ENCODE results near the gene LRRC10. TPM values are rescaled to one million over a fixed set of nuclear protein-coding genes. Genes with fewer than 3 reads are reported as not detected.

LRRC10 gene
- total and polyA plus RNA-seq, 5 donors, result 3.2 to 22.2 (median 21.1) TPM

DNA sequence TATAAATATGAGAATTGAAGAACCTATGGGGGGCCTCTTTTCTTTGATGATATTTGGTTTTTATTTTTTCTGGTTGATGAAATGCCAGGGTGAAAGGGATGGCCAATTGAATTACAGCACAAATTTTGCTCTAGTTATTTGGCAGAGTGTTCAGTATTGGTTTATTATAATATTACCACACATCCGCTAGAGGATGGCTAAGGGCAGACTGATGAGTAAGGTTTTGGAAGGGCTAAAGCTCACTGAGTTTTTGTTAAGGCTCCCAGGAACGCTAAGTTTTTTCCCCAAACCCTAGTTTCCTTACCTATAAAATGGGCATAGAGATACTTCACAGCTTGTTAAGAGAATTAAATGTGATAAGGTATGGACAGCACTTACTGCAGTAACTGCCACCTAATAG is 34.3 kb upstream of the LRRC10 start:
- ATAC-seq (no peak), DNase-seq (no peak)
- WGBS, result 93% methylated on average over 2 of the region's 2 CpGs
- no peaks in the 10 kb centered on the region for H3K27me3 ChIP-seq (ENCODE audit: control insufficient read depth, insufficient read depth)
- H3K9me3 ChIP-seq (ENCODE audit: control insufficient read depth, low read length), result no peaks in the 10 kb centered on the region
- H3K4me1 ChIP-seq (ENCODE audit: control insufficient read depth, insufficient read depth, low read length), result no peaks in the 10 kb centered on the region
- no peak overlapping the region for H3K4me3 ChIP-seq (ENCODE audit: low read length)
- H3K27ac ChIP-seq (ENCODE audit: low read length), result no peak overlapping the region
- intact Hi-C loops (cut with DNase I), result no loop called here

DNA sequence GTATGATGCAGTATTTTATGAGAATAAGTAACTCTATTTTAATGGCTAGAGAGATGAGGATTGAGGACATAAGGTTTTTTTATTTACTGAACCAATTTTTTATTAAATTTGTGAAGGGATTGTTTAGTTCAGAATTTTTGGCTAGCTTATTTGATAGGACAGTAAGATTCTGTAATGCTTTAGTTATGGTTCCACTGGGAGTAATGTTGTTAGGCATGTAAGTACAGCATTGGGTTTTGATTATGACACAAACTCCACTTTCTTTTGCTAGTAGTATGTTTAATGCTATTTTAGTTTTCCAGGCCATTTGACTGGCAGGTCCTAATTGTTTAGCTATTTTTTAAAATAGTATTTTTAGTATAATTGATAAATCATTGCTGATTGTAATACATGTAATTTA is 33.8 kb upstream of the LRRC10 start:
- H3K4me3 ChIP-seq (ENCODE audit: low read length), result no peak overlapping the region
- ATAC-seq, result no peak
- intact Hi-C loops (cut with DNase I), result no loop called here
- no peaks in the 10 kb centered on the region for H3K9me3 ChIP-seq (ENCODE audit: control insufficient read depth, low read length)
- H3K27me3 ChIP-seq (ENCODE audit: control insufficient read depth, insufficient read depth), result no peaks in the 10 kb centered on the region
- DNase-seq, result no peak
- H3K4me1 ChIP-seq (ENCODE audit: control insufficient read depth, insufficient read depth, low read length), result no peaks in the 10 kb centered on the region
- H3K27ac ChIP-seq (ENCODE audit: low read length), result no peak overlapping the region

DNA sequence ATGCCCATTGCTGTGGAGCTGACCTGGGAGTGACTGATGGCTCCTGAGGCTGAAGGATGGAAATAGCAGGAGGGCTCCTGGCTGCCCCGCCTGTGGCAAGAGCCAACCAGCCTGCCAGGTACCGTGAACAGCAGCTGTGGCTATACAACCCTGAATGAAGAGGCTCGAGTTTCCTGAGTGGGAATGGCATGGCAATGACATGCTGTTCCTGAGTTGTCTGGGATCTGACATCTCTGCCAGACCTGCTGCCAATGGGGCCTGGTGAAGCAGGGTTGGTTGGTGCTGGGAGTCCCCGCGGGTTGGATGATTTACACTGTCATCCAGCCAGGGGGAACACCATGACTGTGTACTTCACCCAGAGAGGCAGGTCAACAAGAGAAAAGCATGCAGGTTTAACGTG is 31.8 kb upstream of the LRRC10 start:
- H3K27me3 ChIP-seq (ENCODE audit: control insufficient read depth, insufficient read depth), result no peaks in the 10 kb centered on the region
- no peak overlapping the region for H3K4me3 ChIP-seq (ENCODE audit: low read length)
- DNase-seq (no peak), ATAC-seq (peak; percentile 37 to 53)
- no peak overlapping the region for H3K27ac ChIP-seq (ENCODE audit: low read length)
- H3K4me1 ChIP-seq (ENCODE audit: control insufficient read depth, insufficient read depth, low read length), result no peaks in the 10 kb centered on the region
- WGBS, result 71% methylated on average over 6 of the region's 6 CpGs
- intact Hi-C loops (cut with DNase I), result no loop called here
- no peaks in the 10 kb centered on the region for H3K9me3 ChIP-seq (ENCODE audit: control insufficient read depth, low read length)

DNA sequence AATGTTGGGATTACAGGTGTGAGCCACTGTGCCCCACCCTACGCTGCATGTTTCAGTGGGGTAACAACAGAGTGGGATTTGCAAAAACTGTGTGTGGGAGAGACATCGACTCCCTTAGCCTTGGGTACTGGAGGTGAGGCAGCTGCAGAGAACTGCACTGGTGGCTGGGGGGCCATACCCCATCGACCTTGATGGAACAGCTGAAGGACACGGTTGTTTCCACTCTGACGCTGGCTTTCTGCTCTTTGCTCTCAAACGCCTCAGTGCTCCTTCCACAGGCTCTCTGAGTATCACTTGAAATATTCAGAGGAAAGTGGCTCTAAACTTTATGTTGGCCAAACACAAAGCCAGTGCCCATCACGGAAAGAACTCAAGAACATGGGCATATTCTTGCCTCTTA is 30.8 kb upstream of the LRRC10 start:
- WGBS, result 83% methylated on average over 7 of the region's 7 CpGs
- ATAC-seq (no peak), DNase-seq (no peak)
- intact Hi-C loops (cut with DNase I), result no loop called here
- Histone ChIP-seq H3K27me3 (ENCODE audit: control insufficient read depth, insufficient read depth) (no peaks in the 10 kb centered on the region), H3K4me1 (ENCODE audit: control insufficient read depth, insufficient read depth, low read length) (no peaks in the 10 kb centered on the region), H3K27ac (ENCODE audit: low read length) (no peak overlapping the region), H3K9me3 (ENCODE audit: control insufficient read depth, low read length) (no peaks in the 10 kb centered on the region), H3K4me3 (ENCODE audit: low read length) (no peak overlapping the region)

DNA sequence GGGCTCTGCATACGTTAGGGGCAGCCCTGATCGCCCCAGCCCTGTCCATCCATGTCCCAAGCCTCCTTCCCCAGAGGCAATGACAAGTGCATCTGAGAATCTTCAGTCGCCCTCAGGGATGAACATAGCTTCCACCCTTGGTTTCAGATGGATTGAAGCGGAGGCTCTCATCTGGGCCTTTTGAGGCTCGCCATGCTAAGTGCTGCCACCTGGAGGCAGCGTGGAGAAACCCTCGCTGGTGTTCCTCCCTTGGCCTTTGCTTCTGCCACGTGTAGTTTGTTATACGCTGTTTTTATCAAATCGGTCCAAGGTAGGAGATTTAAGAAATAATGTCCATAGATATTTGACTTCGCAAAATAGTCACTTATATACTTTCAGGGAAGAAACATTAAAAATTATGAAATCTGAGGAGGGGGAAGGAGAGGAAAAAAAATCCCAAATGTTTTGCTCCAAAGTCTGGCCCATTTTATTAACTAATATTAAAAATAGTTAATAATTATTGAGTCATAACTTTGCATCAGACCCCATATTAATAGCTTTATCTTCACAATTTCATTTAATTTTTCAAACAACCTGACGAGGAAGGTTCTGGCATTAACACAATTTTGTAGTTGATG is 28.8 kb upstream of the LRRC10 start:
- peak; percentile 63 to 85 (median 85) for DNase-seq
- H3K9me3 ChIP-seq (ENCODE audit: control insufficient read depth, low read length), result no peaks in the 10 kb centered on the region
- WGBS, result 27% methylated on average over 12 of the region's 12 CpGs
- no peaks in the 10 kb centered on the region for H3K27me3 ChIP-seq (ENCODE audit: control insufficient read depth, insufficient read depth)
- no peaks in the 10 kb centered on the region for H3K4me1 ChIP-seq (ENCODE audit: control insufficient read depth, insufficient read depth, low read length)
- peak; percentile 81 to 83 for ATAC-seq
- intact Hi-C loops (cut with DNase I), result loop anchor here in 1 of 4 donors (10.0 kb wide), 1 partner anchor 255 kb away; no protein-coding TSS in a partner anchor
- H3K27ac ChIP-seq (ENCODE audit: low read length), result no peak overlapping the region
- H3K4me3 ChIP-seq (ENCODE audit: low read length), result no peak overlapping the region

DNA sequence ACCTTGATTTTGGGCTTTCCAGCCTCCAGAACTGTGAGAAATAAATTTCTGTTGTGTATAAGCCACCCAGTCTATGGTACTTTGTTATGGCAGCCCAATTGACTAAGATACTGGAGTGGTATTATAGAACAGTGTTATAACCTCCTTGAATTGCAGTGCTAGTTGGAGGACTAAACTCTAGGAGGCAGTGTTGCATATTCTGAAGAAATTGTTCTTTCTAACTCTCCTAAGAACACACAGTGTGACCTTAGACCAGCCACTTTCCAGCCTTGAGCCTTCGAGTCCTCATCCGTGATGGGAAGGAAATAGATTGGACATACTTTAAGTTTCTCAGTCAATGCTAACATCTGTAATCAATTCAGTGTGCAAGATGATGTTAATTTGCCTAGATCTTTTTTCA is 22.4 kb upstream of the LRRC10 start:
- intact Hi-C loops (cut with DNase I), result loop anchor here in 1 of 4 donors (10.0 kb wide), 1 partner anchor 248 kb away; no protein-coding TSS in a partner anchor
- WGBS, result 92% methylated on average over 2 of the region's 2 CpGs
- Histone ChIP-seq H3K27me3 (ENCODE audit: control insufficient read depth, insufficient read depth) (no peaks in the 10 kb centered on the region), H3K9me3 (ENCODE audit: control insufficient read depth, low read length) (no peaks in the 10 kb centered on the region), H3K27ac (ENCODE audit: low read length) (no peak overlapping the region), H3K4me1 (ENCODE audit: control insufficient read depth, insufficient read depth, low read length) (no peaks in the 10 kb centered on the region), H3K4me3 (ENCODE audit: low read length) (no peak overlapping the region)
- ATAC-seq (no peak), DNase-seq (no peak)

DNA sequence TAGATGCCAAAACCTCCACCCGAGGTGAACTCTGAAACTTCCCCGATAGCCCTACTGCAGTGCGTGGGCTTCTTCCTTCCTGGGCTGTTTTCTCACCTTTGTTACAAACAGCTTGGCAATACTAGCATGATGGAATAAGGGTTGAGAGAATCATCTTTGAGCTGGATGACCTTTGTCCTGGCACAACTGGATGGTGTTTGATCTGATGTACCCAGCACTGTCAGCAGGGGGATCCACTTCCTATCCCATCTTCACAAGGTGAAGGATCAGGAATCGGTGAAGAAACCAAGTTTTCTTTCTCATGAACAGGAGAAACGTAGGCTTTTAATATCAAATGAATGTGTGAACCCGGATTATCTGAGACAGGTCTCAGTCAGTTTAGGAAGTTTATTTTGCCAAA is 19.5 kb upstream of the LRRC10 start:
- Histone ChIP-seq H3K9me3 (ENCODE audit: control insufficient read depth, low read length) (no peaks in the 10 kb centered on the region), H3K27me3 (ENCODE audit: control insufficient read depth, insufficient read depth) (no peaks in the 10 kb centered on the region), H3K4me3 (ENCODE audit: low read length) (no peak overlapping the region), H3K4me1 (ENCODE audit: control insufficient read depth, insufficient read depth, low read length) (no peaks in the 10 kb centered on the region), H3K27ac (ENCODE audit: low read length) (no peak overlapping the region)
- 82% methylated on average over 6 of the region's 6 CpGs for WGBS
- ATAC-seq (no peak), DNase-seq (no peak)
- intact Hi-C loops (cut with DNase I), result loop anchor here in 1 of 4 donors (10.0 kb wide), 1 partner anchor 245 kb away; no protein-coding TSS in a partner anchor

DNA sequence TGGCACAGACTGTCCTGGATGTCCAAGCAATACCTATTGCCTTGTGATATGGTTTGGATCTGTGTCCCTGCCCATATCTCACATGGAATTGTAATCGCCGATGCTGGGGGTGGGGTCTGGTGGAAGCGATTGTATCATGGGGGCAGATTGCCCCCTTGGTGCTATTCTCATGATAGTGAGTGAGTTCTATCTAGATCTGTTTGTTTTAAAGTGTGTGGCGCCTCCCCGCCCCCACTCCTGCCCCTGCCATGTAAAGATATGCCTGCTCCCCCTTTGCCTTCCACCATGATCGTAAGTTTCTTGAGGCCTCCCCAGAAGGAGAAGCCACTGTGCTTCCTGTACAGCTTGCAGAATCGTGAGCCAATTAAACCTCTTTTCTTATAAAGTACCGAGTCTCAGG is 16.8 kb upstream of the LRRC10 start:
- H3K9me3 ChIP-seq (ENCODE audit: control insufficient read depth, low read length), result no peaks in the 10 kb centered on the region
- intact Hi-C loops (cut with DNase I), result no loop called here
- no peaks in the 10 kb centered on the region for H3K4me1 ChIP-seq (ENCODE audit: control insufficient read depth, insufficient read depth, low read length)
- no peak for ATAC-seq
- H3K27ac ChIP-seq (ENCODE audit: low read length), result no peak overlapping the region
- H3K27me3 ChIP-seq (ENCODE audit: control insufficient read depth, insufficient read depth), result no peaks in the 10 kb centered on the region
- no peak overlapping the region for H3K4me3 ChIP-seq (ENCODE audit: low read length)
- DNase-seq, result no peak
- 66% methylated on average over 8 of the region's 8 CpGs for WGBS

DNA sequence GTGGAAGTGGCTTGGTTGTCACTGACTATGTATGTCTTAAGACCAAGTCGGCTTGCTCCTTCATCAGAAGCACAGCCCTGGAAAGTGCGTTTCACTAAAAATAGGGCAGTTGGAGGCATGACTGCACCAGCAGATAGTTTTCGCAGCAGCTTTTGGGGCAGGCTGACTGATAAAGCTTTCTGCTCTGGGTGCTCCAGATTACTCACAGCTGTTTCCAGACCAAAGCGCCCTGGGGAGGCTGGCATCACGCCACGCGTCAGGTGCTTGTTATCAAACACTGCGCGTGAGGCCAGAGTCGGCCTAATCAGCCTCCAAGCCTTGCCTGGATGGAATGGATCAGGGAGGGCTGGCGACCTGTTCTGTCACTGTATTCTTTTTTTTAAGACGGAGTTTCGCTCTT is 13.3 kb upstream of the LRRC10 start:
- Histone ChIP-seq H3K27ac (ENCODE audit: low read length) (peak overlapping the region; percentile 8), H3K4me3 (ENCODE audit: low read length) (no peak overlapping the region), H3K9me3 (ENCODE audit: control insufficient read depth, low read length) (no peaks in the 10 kb centered on the region), H3K27me3 (ENCODE audit: control insufficient read depth, insufficient read depth) (no peaks in the 10 kb centered on the region), H3K4me1 (ENCODE audit: control insufficient read depth, insufficient read depth, low read length) (no peaks in the 10 kb centered on the region)
- peak; percentile 68 to 74 for ATAC-seq
- peak; percentile 62 to 88 (median 83) for DNase-seq
- 37% methylated on average over 13 of the region's 13 CpGs for WGBS
- intact Hi-C loops (cut with DNase I), result no loop called here

DNA sequence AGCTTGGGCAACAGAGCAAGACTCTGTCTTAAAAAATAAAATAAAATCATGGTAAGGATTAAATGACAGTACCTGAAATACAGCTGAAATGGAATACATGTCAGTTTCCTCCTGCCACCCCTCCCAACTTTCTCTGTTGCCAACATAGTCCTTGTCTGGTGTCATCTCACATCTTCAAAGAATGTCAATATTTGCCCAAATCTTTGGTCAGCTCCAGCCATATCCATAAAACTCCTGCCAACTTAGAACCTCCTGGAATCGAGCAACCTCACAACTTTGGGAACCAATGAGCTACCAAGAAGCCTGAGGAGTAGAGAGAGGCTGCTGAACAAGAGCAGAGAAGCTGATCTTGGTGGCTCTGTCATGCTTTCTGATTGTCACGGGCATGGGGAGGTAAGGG is 10.8 kb upstream of the LRRC10 start:
- 86% methylated on average over 2 of the region's 2 CpGs for WGBS
- intact Hi-C loops (cut with DNase I), result no loop called here

DNA sequence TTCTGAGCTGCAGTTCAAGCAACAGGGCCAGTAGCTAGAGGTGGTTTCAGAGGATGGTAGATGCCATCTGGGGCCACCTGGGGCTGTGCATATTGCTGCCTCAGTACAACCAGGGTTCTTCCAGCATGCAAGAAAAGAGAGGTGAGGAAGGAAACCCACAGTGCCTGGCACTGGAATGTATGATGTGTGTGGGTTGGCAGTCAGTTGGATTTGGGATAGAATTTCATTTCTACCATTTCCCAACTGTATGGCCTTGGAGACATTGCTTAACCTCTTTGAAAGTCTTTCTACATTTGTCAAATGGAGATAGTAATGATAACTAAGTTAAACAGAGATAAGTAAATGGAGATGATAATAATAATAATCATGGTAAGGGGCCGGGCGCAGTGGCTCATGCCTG is 10.2 kb upstream of the LRRC10 start:
- H3K27ac ChIP-seq (ENCODE audit: low read length), result no peak overlapping the region
- no peaks in the 10 kb centered on the region for H3K4me1 ChIP-seq (ENCODE audit: control insufficient read depth, insufficient read depth, low read length)
- no peak for ATAC-seq
- 94% methylated on average over 2 of the region's 2 CpGs for WGBS
- no peak overlapping the region for H3K4me3 ChIP-seq (ENCODE audit: low read length)
- intact Hi-C loops (cut with DNase I), result no loop called here
- no peaks in the 10 kb centered on the region for H3K9me3 ChIP-seq (ENCODE audit: control insufficient read depth, low read length)
- H3K27me3 ChIP-seq (ENCODE audit: control insufficient read depth, insufficient read depth), result no peaks in the 10 kb centered on the region
- no peak for DNase-seq

More for the DNA sequence above, 10.8 kb upstream of the LRRC10 start:
- Histone ChIP-seq H3K4me3 (ENCODE audit: low read length) (no peak overlapping the region), H3K27ac (ENCODE audit: low read length) (no peak overlapping the region), H3K27me3 (ENCODE audit: control insufficient read depth, insufficient read depth) (no peaks in the 10 kb centered on the region), H3K4me1 (ENCODE audit: control insufficient read depth, insufficient read depth, low read length) (no peaks in the 10 kb centered on the region), H3K9me3 (ENCODE audit: control insufficient read depth, low read length) (no peaks in the 10 kb centered on the region)
- ATAC-seq, result no peak
- no peak for DNase-seq

DNA sequence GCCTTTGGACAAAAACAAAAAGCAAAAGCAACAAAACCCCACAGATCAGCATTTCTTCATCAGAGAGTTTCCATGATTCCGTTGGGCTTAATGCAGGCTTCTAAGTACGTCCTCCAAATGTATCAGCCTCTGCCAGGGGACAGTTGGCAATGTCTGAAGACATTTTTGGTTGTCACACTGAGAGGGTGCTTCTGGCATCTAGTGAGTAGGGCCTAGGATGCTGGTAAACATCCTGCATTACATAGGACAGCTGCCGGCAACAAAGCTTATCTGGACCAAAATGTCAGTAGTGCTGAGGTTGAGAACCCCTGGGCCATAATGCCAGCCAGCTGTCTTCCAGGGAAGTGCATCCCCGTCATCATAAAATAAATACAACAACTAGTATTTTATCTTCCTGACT is 9.4 kb upstream of the LRRC10 start:
- Histone ChIP-seq H3K27me3 (ENCODE audit: control insufficient read depth, insufficient read depth) (no peaks in the 10 kb centered on the region), H3K4me3 (ENCODE audit: low read length) (no peak overlapping the region), H3K9me3 (ENCODE audit: control insufficient read depth, low read length) (no peaks in the 10 kb centered on the region), H3K27ac (ENCODE audit: low read length) (peak overlapping the region; percentile 20), H3K4me1 (ENCODE audit: control insufficient read depth, insufficient read depth, low read length) (no peaks in the 10 kb centered on the region)
- ATAC-seq (no peak), DNase-seq (no peak)
- 49% methylated on average over 4 of the region's 4 CpGs for WGBS
- intact Hi-C loops (cut with DNase I), result no loop called here

Measured in right cardiac atrium (tissue), 5 donors.